Activated CD8-positive, alpha-beta memory T cell treated with anti-CD3 and anti-CD28 coated beads, Interleukin-2, amount 50 U/mL, for 24 hours (primary cell): ENCODE measurements around the gene FOXF1.

Experiments
- DNase-seq: peaks from one replicate; pipeline ENCODE4 v3.0.0-alpha.2; 2020; ENCODE audit errors: extremely low read depth

Gene FOXF1

DNA sequence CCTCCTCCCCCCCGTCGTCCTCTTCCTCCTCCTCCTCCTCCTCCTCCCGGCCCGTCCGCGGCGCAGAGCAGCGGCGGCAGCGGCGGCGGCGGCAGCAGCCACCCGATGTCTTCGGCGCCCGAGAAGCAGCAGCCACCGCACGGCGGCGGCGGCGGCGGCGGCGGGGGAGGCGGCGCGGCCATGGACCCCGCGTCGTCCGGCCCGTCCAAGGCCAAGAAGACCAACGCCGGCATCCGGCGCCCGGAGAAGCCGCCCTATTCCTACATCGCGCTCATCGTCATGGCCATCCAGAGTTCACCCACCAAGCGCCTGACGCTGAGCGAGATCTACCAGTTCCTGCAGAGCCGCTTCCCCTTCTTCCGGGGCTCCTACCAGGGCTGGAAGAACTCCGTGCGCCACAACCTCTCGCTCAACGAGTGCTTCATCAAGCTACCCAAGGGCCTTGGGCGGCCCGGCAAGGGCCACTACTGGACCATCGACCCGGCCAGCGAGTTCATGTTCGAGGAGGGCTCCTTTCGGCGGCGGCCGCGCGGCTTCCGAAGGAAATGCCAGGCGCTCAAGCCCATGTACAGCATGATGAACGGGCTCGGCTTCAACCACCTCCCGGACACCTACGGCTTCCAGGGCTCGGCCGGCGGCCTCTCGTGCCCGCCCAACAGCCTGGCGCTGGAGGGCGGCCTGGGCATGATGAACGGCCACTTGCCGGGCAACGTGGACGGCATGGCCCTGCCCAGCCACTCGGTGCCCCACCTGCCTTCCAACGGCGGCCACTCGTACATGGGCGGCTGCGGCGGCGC is at the start of gene FOXF1:
Gene FOXF1 (plus strand): TSS at position 63 of the 797 bp plus-strand sequence. CDS start 43 bp downstream, at position 106.
- DNase-seq: no peak

- no peak for DNase-seq
Observed at GRCh38 chr16:86461037-86461436, 49.3 kb upstream of the FOXF1 start.

- no peak for DNase-seq
Observed at GRCh38 chr16:86462334-86463084, 47.8 kb upstream of the FOXF1 start.

GRCh38 chr16:86464044-86464443 is 46.3 kb upstream of the FOXF1 start:
- no peak for DNase-seq

- no peak for DNase-seq
Observed at GRCh38 chr16:86465434-86465833, 44.9 kb upstream of the FOXF1 start.

GRCh38 chr16:86466696-86467406 is 43.5 kb upstream of the FOXF1 start:
- DNase-seq: no peak

GRCh38 chr16:86467490-86467889 is 42.8 kb upstream of the FOXF1 start:
- DNase-seq: no peak

DNA sequence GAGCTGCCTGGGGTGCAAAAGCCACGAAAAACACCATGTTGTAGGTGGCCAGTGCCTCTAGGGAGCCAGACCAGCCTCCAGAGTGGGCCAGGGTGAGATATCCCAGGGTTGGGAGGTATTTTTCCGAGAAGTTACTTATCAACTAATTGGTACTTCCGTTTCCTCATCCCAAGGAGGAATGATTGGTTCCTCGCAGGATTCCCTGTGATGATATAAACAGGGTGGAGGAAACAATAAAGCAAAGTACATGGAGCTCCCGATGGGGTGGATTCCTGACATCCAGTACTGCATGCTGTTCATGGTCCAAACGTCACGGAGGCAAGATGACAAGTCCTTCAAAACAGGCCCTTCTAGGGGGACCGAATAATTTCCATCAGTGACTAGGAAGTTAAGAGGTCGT is 39.4 kb upstream of the FOXF1 start:
- DNase-seq: no peak

DNA sequence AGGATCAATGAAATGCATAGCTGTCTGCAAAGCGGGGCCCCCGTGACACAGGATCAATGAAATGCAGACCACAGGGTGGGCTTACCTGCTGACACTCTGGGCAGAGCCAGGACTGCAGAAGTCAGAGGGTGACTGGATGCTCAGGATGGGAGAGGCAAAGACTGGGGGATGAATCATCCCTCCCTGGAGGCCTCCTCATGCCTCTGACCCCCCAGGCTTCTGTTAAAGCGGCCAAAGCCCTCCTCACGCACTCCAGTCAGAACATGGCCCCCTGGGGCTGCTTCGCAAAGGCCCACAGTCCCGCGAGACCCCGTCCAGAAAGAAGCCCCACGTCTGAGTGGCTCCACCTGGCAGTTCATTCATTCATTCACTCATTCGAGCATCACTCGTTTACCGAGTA is 38.4 kb upstream of the FOXF1 start:
- no peak for DNase-seq

DNA sequence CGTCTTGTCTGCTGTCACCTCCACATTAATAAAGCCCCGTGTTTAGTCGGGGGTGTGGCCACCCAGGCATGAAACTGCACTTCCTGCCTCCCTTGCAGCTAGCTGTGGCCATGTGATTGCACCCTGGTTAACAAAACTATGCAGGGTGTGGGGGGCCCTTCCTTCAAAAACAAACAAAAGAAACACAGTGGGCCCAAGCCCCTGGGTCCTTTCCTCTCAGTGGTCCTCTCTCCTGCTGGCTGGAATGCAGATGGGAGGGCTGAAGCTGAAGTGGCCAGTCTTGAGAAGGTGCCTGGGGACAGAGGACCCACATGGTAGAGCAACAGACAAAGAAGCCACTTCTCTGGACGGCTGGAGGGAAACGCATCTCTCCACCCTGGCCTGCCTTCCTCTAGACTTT is 38.0 kb upstream of the FOXF1 start:
- DNase-seq: no peak

GRCh38 chr16:86476956-86477534 is 33.3 kb upstream of the FOXF1 start:
- DNase-seq: no peak

- no peak for DNase-seq
Observed at GRCh38 chr16:86477642-86478041, 32.7 kb upstream of the FOXF1 start.

GRCh38 chr16:86478779-86479178 is 31.5 kb upstream of the FOXF1 start:
- DNase-seq: no peak

GRCh38 chr16:86479419-86479818 is 30.9 kb upstream of the FOXF1 start:
- DNase-seq: no peak

GRCh38 chr16:86480444-86480843 is 29.9 kb upstream of the FOXF1 start:
- no peak for DNase-seq

- DNase-seq: no peak
Observed at GRCh38 chr16:86481607-86482006, 28.7 kb upstream of the FOXF1 start.

GRCh38 chr16:86484240-86484639 is 26.1 kb upstream of the FOXF1 start:
- DNase-seq: no peak

GRCh38 chr16:86485746-86486145 is 24.6 kb upstream of the FOXF1 start:
- no peak for DNase-seq

DNA sequence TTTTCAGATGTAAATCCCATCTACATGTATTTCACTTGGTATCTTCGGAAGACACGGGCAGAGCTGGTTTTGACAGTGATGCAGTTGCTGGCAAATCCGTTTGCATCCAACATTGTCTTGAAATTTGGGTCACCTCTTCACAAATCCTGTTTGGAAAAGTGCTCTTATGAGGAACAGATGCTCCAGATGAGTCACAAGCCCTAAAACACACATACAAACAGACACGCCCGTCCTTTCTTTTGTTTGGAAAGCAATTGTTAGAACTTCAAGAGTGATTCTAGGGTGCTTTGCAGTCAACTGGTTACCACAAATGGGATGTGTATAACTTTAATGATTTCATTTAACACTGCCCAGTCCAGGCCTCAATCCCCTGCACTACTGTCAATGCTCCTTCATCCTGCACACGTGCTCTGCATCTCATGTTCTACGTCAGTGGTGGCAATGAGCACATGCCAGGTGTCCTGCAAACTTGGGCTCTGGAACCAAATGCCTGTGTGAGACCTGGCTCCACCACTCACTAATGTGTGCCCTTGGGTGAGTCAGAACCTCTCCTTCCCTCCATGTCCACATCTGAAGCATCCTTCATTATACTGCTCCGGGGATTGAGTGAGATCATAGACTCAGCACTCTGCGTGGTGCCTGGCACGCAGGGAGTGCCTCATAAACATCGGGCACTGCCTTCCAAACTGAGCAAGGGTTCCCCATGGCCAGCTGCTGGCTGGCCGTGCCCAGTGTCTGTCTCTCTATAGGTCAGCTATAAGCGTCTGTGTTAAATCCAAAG is 19.3 kb upstream of the FOXF1 start:
- no peak for DNase-seq

- DNase-seq: no peak
Observed at GRCh38 chr16:86491640-86492023, 18.7 kb upstream of the FOXF1 start.

DNA sequence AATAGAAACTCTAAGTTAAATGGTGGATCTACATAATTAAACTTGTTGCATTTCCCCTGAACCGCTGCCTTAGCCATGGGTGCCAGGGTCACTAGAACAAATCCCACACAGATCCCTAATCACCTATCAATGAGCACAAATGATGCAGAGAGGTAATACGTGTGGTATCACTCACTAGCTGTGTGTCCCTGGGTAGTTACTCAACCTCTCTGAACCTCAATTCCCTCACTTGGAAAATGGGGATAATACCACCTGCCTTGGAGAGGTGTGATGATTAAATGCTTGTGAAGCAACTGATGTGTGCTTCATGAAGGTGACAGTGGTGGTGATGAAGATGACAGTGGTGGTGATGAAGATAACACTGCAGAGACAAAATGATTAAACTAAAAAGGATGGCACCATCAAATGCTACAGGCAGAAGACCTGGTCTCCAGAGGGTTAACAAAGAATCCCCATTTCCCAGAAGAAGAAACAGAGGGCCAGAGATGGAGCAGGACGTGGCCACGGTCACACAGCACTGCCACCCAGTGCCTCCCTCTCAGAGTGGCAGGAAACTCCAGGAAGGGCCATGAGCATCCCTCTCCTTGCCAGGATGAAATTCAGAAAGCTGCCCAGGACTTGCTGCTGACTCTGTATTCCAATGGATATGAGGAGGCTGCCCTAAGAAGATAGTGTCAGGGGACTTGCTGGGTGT is 17.9 kb upstream of the FOXF1 start:
- DNase-seq: no peak
